HG03280 (cell line): ENCODE data around the gene SNX25.

ENCODE experiments used
- ATAC-seq: cut with Tn5 transposase; IDR thresholded peaks from one replicate; pipeline ENCODE4 v1.9.1; 2021; ENCODE audit warnings: mild to moderate bottlenecking, moderate library complexity; ENCODE audit not compliant: unreplicated experiment

The SNX25 gene

DNA sequence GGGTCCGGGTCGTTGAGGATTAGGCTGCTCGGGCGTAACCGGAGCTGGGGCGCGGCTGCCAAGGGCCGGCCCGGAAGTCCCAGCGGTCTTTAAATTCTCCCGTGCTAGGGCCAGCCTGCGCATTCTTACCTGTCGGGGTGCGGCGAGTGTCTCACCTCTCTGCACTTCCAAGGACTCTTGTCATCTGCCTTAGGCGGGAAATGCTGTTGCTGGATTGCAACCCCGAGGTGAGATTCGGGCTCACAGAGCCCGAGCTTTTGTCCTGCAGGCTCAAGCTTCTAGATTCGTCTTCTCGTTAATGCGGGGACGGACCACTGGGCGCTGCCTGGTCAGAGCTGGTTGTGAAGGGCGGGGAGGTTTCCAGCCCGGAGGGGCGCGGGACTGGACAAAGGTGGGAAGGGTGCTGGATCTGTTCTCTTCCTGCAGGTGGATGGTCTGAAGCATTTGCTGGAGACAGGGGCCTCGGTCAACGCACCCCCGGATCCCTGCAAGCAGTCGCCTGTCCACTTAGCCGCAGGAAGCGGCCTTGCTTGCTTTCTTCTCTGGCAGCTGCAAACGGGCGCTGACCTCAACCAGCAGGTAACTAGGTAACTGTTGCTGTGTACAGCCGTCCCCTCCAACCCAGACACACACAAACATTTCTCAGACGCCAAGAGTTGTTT lies 187.5 kb downstream of the SNX25 start, which contains the start of gene ANKRD37:
Gene ANKRD37, plus strand, starts transcription at position 118 of the 662 bp plus-strand sequence. Its CDS starts 83 bp downstream, at position 201.
- no peak for ATAC-seq

DNA sequence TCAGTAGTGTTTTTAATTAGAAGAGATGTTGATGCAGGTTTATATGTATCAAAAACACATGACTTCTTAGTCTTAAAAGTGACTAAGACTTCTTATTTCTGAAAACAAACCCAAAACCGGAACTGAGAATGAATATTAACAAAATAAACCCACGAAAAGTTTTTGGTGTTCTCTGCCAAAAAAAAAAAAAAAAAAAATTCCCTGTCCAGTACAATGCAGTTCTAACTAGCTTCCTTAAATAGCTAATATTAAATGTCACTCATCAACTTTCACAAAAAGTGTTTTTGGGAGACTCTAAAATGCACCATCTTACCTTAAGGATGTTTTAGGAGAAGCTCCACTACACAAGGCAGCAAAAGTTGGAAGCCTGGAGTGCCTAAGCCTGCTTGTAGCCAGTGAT lies 189.2 kb downstream of the SNX25 start:
- no peak for ATAC-seq

DNA sequence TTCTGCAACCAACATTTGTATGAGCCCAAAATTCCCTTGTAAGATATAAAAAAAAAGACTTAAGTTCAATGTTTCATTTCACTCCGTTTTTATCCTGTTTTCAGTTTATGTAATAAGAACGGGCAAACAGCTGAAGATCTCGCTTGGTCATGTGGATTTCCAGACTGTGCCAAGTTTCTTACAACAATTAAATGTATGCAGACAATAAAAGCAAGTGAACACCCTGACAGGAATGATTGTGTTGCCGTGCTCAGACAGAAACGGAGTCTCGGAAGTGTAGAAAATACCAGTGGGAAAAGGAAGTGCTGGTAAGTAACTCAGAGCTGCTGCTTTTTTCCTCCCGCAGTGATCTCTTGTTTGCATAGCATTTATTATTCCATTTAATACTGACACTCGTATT lies 190.1 kb downstream of the SNX25 start:
- ATAC-seq = no peak

DNA sequence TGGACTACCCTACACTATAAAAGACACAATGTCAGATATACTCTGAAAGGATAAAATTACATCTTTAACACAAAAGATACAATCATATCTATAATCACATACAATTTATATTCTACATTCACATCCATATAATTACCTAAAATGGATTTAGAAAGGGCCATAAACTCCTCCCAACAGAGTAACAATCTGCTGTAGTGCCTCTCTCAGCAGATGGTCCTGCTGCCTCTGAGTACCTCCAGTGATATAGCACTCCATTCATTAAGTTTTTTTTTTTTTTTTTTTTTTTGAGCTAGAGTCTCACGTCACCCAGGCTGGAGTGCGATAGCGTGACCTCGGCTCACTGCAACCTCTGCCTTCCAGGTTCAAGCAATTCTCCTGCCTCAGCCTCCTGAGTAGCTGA lies 194.6 kb downstream of the SNX25 start:
- no peak for ATAC-seq

DNA sequence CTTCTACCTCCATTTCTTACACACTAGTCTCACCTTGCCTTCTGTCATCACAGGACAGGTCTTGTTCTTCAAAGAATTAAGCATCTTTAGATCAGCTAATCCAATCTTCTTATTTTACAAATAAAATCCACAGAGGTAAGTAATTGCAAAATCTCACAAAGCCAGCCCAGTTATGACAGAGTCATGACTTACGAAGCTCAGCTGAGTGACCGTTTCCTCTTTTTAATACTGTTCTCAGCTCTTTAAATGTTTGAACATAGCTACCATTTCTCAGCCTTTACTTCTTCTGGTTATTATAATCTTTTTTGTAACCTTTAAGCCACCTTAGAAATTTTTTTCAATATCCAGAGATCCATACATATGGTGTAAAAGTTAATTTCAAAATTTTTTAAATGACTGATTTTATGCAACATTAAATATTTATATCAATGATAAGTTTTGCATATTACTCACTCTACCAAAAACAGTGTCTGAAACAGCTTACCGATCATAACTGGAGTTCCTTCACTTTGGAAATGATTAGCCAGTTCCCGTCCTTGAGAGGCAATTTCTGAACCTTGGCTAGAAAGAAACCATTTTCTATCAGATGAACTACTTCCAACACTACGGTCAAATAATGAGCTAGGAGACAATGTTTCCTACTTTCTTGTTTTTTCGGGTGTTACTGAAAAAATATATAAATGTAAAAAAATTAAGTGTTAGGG lies 196.1 kb downstream of the SNX25 start:
- ATAC-seq = peak; percentile 53

DNA sequence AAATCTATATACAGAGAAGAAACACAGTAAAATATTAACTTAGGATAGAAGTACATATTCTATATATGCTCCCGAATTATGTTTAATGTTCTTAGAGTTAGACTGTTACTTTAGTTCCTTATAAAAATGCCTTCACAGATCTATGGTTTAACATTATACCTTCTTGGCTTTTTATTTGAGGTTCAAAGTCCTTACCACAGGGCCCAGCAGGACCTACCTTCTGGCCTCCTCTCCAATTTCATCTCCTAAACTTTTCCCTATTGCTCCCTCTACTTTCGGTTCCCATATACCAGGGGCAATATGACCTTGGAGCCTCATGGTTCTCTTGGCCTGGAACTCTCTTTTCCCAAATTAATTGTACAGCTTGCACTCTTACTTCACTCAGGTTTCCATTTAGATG lies 199.0 kb downstream of the SNX25 start:
- no peak for ATAC-seq

DNA sequence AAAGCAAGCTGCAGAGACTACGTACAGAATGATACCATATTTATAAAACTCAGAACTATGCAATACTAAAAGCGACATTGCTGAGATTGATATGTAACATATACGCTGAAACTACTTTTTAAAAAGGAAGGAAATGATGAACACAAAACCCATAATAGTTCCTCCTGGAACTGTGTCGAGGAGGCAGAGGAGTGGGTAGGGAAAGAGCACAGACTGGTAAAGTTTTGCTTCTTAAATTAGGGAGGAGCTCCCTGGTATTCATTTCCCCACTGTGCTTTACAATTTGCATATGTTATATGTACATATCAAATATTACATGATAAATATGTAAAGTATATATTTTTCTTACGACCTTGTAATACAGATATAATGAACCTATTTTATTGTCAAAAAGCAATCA lies 202.5 kb downstream of the SNX25 start:
- ATAC-seq = no peak

DNA sequence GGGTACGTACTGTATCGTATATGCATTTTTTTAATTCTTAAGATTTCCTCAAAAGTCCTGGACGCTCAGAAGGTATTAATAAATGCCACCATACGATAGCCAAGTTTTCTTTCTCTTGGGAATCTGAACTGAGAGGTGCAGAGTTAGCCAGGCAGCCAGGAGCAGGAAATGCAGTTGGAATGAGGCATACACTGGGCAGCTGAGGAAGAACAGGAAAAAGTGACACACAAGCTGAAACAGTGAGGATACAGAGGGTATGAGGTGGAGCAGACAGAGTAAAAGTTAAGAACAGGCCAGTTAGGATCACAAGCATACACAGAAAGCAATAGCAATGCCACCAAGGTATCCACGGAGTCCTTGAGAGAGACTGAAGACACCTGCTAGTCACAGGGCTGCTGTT lies 203.0 kb downstream of the SNX25 start:
- ATAC-seq = no peak
